AG09309 (cell line): ENCODE data around the gene ZBTB12.
"Not testable (repeated sequence)": the region's sequence is repeated elsewhere in the genome, so short reads cannot be mapped to it uniquely, and the experiment has no call there.

ENCODE experiments used
- DNase-seq: peaks from one replicate; pipeline ENCODE4 v3.0.0-alpha.2; 2010; ENCODE audit warnings: low read depth
- H3K4me3 ChIP-seq: 2 replicates; pipeline ENCODE4 v1.5.1; 2011; ENCODE audit warnings: mild to moderate bottlenecking, low read depth, low read length, moderate library complexity; ENCODE audit not compliant: control insufficient read depth
- TF ChIP-seq, protein P1 (sequence below): IDR thresholded peaks from 2 replicates; pipeline ENCODE4 v1.5.1; 2011; ENCODE audit warnings: mild to moderate bottlenecking, low read depth, low read length, inconsistent platforms; ENCODE audit not compliant: insufficient read depth, control insufficient read depth; ENCODE audit errors: missing control alignments

Gene ZBTB12

DNA sequence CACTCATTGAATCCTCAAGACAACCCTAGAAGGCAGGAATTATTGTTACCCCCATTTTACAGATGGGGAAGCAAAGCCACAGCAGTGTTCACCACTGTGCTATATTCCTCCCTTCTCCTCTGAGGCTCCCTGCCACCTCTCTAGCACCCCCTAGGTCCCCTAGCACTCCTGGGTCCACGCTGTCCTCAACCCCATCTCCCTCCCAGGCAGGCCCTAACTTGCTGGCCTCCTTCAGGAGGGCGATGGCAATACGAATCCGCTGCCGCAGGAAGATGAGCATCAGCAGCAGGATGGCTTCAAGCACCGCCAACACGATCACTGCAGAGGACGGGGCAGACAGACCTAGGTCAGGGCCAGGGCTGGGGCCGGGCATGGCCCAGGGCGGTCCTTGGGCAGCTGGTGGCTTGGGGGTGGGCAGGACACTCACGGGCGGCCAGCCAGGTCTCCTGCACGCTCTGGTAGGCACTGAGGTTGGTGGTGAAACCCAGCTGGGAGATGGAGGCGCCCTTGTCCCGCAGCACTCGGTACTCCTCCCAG, 31.4 kb downstream of the ZBTB12 start:
- DNase-seq, result no peak
- no peak overlapping the region for H3K4me3 ChIP-seq
- TF ChIP-seq, protein P1, sequence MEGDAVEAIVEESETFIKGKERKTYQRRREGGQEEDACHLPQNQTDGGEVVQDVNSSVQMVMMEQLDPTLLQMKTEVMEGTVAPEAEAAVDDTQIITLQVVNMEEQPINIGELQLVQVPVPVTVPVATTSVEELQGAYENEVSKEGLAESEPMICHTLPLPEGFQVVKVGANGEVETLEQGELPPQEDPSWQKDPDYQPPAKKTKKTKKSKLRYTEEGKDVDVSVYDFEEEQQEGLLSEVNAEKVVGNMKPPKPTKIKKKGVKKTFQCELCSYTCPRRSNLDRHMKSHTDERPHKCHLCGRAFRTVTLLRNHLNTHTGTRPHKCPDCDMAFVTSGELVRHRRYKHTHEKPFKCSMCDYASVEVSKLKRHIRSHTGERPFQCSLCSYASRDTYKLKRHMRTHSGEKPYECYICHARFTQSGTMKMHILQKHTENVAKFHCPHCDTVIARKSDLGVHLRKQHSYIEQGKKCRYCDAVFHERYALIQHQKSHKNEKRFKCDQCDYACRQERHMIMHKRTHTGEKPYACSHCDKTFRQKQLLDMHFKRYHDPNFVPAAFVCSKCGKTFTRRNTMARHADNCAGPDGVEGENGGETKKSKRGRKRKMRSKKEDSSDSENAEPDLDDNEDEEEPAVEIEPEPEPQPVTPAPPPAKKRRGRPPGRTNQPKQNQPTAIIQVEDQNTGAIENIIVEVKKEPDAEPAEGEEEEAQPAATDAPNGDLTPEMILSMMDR, result no peak

DNA sequence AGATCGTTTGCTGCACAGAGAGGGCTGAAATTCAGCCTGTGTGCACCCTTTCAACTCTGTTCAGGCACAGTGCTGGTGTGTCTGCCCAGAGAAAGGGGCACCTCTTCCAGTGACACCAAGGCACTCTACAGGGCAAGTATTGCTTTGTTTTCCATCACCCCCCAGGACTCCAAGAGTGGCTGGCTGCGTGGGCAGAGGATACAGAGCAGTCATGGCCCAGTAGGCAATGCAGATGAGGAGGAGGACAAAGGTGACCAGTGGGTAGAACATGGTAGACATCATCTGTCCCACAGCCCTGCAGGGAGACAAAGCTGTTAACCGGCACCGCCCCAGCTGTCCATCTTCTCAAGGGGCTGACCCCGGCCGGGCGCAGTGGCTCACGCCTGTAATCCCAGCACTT, 32.5 kb downstream of the ZBTB12 start:
- TF ChIP-seq, protein P1, result no peak
- DNase-seq, result no peak
- no peak overlapping the region for H3K4me3 ChIP-seq

DNA sequence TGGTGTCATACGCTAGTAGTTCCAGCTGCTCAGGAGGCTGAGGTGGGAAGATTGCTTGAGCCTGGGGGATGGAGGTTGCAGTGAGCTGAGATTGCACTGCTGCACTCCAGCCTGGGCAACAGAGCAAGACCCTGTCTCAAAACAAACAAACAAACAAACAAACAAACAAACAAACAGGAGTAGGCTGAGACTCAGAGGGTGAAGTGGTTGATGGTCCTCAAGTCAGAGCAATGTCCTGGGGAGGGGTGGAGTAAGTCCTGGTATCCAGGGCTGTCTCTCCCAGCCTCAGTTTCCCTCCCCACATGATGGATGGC, 33.3 kb downstream of the ZBTB12 start:
- not testable (repeated sequence) for DNase-seq, H3K4me3 ChIP-seq

DNA sequence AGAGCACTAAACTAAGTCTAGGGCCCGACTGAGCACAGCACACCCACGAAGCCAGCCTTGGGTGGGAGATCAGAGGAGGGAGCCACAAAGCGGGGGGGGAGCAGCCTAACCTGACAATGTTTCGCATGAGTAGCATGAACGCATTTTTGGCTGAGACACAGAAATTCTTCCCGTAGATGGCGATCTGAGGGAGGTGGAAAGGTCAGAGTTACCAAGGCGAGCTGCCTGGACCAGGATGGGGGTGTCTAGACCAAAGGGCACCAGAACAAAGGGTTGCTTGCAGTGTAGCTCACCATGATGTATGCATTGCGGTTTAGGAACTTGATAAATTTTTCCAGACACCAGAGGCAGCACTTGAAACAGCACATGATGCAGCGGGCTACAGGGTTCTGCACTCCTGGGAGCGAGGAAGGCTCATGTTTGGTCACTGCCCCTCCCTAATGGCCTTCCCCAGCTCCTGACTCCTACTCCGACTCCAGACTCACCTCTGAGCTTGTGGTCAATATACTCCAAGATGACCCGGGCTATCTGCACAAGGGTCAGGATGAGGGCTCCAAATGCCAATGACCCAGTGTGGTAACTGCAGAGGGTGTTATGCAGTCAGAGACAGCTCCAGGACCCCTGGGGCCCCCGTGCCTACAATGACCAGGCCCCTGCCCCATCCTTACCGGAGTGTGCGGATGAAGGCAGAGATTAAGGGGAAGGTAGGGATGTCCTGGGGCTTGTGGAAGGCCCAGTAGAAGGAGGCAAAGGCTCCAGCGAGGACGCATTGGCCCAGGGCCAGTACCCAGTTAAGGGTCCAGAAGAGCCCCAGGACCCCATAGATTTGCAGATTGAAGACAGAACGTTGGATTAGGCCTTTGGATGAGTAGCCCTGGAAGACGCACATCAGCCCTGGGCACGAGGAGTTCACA, 36.4 kb downstream of the ZBTB12 start:
- no peak for DNase-seq
- TF ChIP-seq, protein P1, result no peak

DNA sequence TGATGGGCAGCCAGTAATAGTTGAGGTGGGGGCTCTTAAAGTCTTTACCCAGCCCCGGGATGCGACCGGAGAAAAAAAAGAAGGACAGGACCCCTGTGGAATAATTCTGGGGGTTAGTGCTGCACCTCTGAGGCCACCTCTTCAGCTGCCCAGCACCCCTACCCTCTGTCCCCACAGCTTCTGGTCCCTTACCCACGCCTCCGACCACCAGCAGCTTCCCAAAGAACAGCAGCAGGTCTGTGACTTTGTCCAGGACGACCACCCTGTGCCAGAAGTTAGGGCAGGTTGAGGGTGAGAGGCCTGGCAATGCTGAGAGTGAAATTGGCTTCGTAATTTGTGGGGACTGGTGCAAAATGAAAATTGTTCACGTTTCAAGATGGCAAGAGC, 37.1 kb downstream of the ZBTB12 start:
- no peak overlapping the region for H3K4me3 ChIP-seq
- DNase-seq, result no peak
- TF ChIP-seq, protein P1, result no peak

More for the DNA sequence above, 36.4 kb downstream of the ZBTB12 start:
- H3K4me3 ChIP-seq, result no peak overlapping the region

DNA sequence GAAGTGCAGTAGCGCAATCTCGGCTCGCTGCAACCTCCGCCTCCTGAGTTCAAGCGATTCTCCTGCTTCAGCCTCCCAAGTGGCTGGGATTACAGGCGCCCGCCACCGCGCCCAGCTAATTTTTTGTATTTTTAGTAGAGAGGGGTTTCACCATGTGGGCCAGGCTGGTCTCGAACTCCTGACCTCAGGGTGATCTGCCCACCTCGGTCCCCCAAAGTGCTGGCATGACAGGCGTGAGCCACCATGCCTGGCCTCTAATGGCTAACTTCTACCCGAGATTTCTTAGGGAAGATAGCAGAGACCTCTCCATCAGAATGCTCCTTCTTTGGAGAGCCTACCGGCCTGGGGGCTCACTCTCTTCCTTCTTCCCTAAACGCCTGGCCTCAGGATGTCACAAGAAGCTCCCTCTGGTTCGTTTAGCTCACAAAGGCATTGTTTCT, 37.7 kb downstream of the ZBTB12 start:
- not testable (repeated sequence) for DNase-seq
- peak overlapping the region; percentile 68 for H3K4me3 ChIP-seq

DNA sequence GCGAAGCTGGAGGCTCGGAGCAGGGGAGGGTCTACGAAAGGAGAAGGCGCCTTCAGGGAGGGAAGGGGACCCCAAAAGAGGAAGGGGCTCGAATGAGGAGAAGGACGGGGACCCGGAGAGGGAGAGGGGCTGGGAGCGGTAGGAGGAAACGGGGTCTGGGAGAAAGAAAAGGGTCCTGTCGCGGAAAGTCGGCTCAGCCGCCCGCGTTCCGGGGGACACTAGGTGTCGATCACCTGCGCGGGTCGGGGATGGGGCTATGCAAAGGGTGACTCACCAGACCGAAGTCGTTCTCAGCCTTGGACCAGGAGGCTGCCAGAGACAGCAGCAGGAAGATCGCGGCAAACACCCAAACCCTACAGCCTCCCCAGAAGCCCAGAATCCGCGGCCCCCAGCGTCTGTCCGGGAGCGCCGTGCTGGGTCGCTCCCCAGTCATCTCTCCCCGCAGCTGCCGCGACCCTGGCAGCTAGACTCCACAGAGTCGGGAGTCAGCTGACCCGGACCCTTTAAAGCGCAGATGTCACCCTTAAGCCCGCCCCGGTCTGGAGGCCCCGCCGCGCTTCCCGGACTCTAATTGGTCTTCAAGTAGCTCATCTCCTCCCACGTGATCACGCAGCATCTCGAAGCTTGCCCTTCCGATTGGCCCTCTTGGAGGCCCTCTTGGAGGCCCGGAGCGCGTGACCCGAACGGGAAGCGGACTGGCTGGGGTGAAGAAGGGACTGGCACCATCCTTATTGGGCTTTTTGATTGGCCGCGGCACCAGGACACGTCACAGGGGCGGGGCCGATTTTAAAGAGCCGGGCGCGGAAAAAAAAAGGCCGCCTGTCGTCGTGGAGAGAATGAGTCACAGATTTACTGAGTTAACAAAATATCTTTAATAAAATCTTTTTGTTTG, 39.3 kb downstream of the ZBTB12 start, which contains the start of gene NEU1:
NEU1 (minus strand) TSS at position 478 of the 892 bp plus-strand sequence; CDS start at position 433, 45 bp downstream.
- H3K4me3 ChIP-seq, result peak within 1 kb of the TSS; percentile 88
- peak; percentile 99 for DNase-seq
- TF ChIP-seq, protein P1, result no peak
